Muscle of leg (tissue), 9 donors: ENCODE data around the gene APLNR. TPM values are rescaled to one million over a fixed set of nuclear protein-coding genes. Genes with fewer than 3 reads are reported as not detected.

Experiments used
- polyA plus RNA-seq, 8 donors: library from polyadenylated mRNA; unstranded; fragments of 120-200 nt; gene quantifications; one replicate each; pipeline versions ENCODE4 v1.2.1 to v1.2.3, GENCODE V29; 2013; ENCODE audit warnings: inconsistent platforms in 1 of 8, low replicate concordance in 1 of 8; ENCODE audit not compliant: insufficient read length in 8 of 8, insufficient read depth in 1 of 8
- total RNA-seq: library from RNA; stranded (reverse); fragments of 120-200 nt; gene quantifications from one replicate; pipeline ENCODE4 v1.2.4, GENCODE V29; 2013

Gene APLNR
- total and polyA plus RNA-seq, 9 donors, result 43.2 to 113 (median 94.1) TPM

Other genes starting within 250 kb of the APLNR start
- gene OR5AK2, start 248.3 kb downstream of the APLNR start, total RNA-seq, result not detected
- not detected for gene OR5AK2, start 248.3 kb downstream of the APLNR start, polyA plus RNA-seq
- 0.31 TPM for gene LRRC55, start 55.3 kb downstream of the APLNR start, total RNA-seq
- gene LRRC55, start 55.3 kb downstream of the APLNR start, polyA plus RNA-seq, result 1 to 10 TPM in 3 of 8 donors, under 1 TPM in 5; 0.82 to 1.7 (median 0.91) TPM
- 67.2 TPM for gene TNKS1BP1, start 87.7 kb upstream of the APLNR start, total RNA-seq
- gene TNKS1BP1, start 87.7 kb upstream of the APLNR start, polyA plus RNA-seq, result 100 to 1,000 TPM in 7 of 8 donors, 10 to 100 TPM in 1; 94.6 to 120 (median 111) TPM
- 64.3 TPM for gene SSRP1, start 98.6 kb upstream of the APLNR start, total RNA-seq
- 100 to 1,000 TPM in 7 of 8 donors, 10 to 100 TPM in 1; 98.6 to 135 (median 111) TPM for gene SSRP1, start 98.6 kb upstream of the APLNR start, polyA plus RNA-seq
- gene P2RX3, start 101.1 kb upstream of the APLNR start, total RNA-seq, result 1.5 TPM
- 1 to 10 TPM; 1.3 to 5.2 (median 2.5) TPM for gene P2RX3, start 101.1 kb upstream of the APLNR start, polyA plus RNA-seq
- gene PRG3, start 143.9 kb upstream of the APLNR start, total RNA-seq, result 0.22 TPM
- 1 to 10 TPM in 1 of 8 donors, under 1 TPM in 5, not detected in 2; 0.14 to 1.3 (median 0.42) TPM for gene PRG3, start 143.9 kb upstream of the APLNR start, polyA plus RNA-seq
- gene PRG2, start 153.4 kb upstream of the APLNR start, total RNA-seq, result 1.0 TPM
- 1 to 10 TPM in 4 of 8 donors, under 1 TPM in 4; 0.35 to 3.8 (median 0.89) TPM for gene PRG2, start 153.4 kb upstream of the APLNR start, polyA plus RNA-seq
- 27.1 TPM for gene SLC43A3, start 189.9 kb upstream of the APLNR start, total RNA-seq
- gene SLC43A3, start 189.9 kb upstream of the APLNR start, polyA plus RNA-seq, result 10 to 100 TPM; 19.9 to 43.5 (median 29.6) TPM
- 2.0 TPM for gene RTN4RL2, start 223.3 kb upstream of the APLNR start, total RNA-seq
- 10 to 100 TPM; 11.2 to 27.2 (median 20.4) TPM for gene RTN4RL2, start 223.3 kb upstream of the APLNR start, polyA plus RNA-seq